OCI-LY7 (cell line): ENCODE measurements around the gene JCAD.

Experiments
- EZH2phosphoT487 ChIP-seq: fragments of 200-600 bp; sonication (generic); IDR thresholded peaks from 2 replicates; pipeline ENCODE4 v1.6.1; 2018; ENCODE audit warnings: low read depth, borderline replicate concordance, mild to moderate bottlenecking, mixed run types, antibody characterized with exemption, low read length, moderate library complexity, mixed read lengths
- TF ChIP-seq, protein P1 (sequence below): fragments of 200-600 bp; sonication (generic); conservative IDR thresholded peaks from 2 replicates; pipeline ENCODE4 v1.5.1; 2014; ENCODE audit warnings: mild to moderate bottlenecking, antibody characterized with exemption, low read length, moderate library complexity, mixed read lengths

DNA sequence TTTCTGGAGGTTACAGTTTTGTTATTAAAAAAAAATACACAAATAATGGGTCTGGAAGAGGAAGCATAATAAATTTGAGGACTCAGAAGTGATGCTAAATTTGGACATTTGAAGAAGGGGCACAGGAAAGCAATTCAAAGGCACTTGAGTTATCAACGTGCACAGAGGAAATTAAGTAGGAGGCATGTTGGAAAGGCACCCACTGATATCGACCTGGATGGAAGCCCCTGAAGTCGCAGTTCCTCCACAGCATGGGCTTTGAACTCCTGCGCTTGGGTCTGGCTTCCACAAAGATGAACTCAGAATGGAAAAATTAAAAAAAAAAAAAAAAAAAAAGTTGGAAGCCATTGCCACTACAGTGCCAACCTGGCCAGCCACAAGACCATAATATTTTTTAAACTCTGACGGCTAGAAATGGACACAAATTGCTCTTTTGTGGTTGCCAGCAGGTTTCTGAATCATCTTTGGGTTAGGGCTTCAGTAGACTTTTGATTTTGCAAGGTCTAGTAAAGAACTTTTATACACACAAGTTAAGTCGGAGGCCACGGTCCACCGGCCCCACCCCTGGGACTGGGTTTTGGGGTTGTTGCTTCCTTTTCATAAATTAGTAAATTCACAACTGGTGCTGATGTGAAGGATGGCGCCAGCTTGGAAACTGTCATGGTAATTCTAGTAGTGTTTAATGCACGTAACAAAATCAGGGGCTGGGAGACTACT lies 21.6 kb downstream of the JCAD start:
- TF ChIP-seq, protein P1, sequence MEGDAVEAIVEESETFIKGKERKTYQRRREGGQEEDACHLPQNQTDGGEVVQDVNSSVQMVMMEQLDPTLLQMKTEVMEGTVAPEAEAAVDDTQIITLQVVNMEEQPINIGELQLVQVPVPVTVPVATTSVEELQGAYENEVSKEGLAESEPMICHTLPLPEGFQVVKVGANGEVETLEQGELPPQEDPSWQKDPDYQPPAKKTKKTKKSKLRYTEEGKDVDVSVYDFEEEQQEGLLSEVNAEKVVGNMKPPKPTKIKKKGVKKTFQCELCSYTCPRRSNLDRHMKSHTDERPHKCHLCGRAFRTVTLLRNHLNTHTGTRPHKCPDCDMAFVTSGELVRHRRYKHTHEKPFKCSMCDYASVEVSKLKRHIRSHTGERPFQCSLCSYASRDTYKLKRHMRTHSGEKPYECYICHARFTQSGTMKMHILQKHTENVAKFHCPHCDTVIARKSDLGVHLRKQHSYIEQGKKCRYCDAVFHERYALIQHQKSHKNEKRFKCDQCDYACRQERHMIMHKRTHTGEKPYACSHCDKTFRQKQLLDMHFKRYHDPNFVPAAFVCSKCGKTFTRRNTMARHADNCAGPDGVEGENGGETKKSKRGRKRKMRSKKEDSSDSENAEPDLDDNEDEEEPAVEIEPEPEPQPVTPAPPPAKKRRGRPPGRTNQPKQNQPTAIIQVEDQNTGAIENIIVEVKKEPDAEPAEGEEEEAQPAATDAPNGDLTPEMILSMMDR, result no peak
- no peak for TF ChIP-seq EZH2phosphoT487
